NB4 (cell line): Measurements from ENCODE around the gene VWA5B1.

Source experiments
- CTCF ChIP-seq: IDR thresholded peaks from one replicate; pipeline ENCODE4 v1.5.1; 2012; ENCODE audit warnings: low read depth, low read length
- MAX ChIP-seq: IDR thresholded peaks from 2 replicates; pipeline ENCODE4 v1.6.1; 2011; ENCODE audit warnings: low read depth, low read length
- POLR2A ChIP-seq: IDR thresholded peaks from 2 replicates; pipeline ENCODE4 v1.6.1; 2011; ENCODE audit warnings: mild to moderate bottlenecking; ENCODE audit not compliant: insufficient read length; ENCODE audit errors: extremely low read depth

GRCh38 chr1:20281801-20282200 lies 8.9 kb upstream of the VWA5B1 start:
- TF ChIP-seq CTCF, result no peak
- TF ChIP-seq POLR2A, result no peak
- TF ChIP-seq MAX, result no peak
